ENCODE results near the gene CALR. TPM values are rescaled to one million over a fixed set of nuclear protein-coding genes. Genes with fewer than 3 reads are reported as not detected.

CALR gene
- total and polyA plus RNA-seq, 2 experiments from 2014 or later, result 1,015 to 1,238 TPM

GRCh38 chr19:12940897-12941296 is 2.5 kb downstream of the CALR start:
- peak overlapping the region; percentile 90 for H3K4me3 ChIP-seq
- H3K9me3 ChIP-seq (ENCODE audit: low read depth), result no peaks in the 10 kb centered on the region
- peak overlapping the region; percentile 81; the same call in 1 of the 2 replicates for H3K27ac ChIP-seq
- peaks cover 47% of the 10 kb centered on the region for H3K36me3 ChIP-seq (ENCODE audit: low read depth)
- no peaks in the 10 kb centered on the region for H3K27me3 ChIP-seq (replicated peaks; ENCODE audit: insufficient read depth)
- H3F3A ChIP-seq (ENCODE audit: insufficient read depth), result peaks cover 57% of the 10 kb centered on the region
- WGBS, 2 experiments (ENCODE audit: low coverage in 1 of 2, low lambda C conversion rate in 2 of 2, missing lambda C conversion rate in 2 of 2), result 80 to 87% methylated on average over 2 of the region's 2 CpGs
- H4K20me1 ChIP-seq (ENCODE audit: insufficient read depth), result 0 out of 2 replicates have a peak, but pooled peaks cover 6% of the 10 kb centered on the region
- in situ Hi-C loops (cut with MboI), result no loop called here
- no peak for DNase-seq
- H3K4me2 ChIP-seq (ENCODE audit: unreplicated experiment), result peak overlapping the region; percentile 92
- H3K4me1 ChIP-seq (ENCODE audit: insufficient read depth), result peaks cover 19% of the 10 kb centered on the region
- no peaks in the 10 kb centered on the region for H3K9me2 ChIP-seq (ENCODE audit: insufficient read depth)
- no peak overlapping the region for H2AFZ ChIP-seq
- H3K79me2 ChIP-seq (ENCODE audit: insufficient read depth), result peaks cover 53% of the 10 kb centered on the region
- no peak for TF ChIP-seq EZH2 (IDR thresholded peaks at IDR 0.05; ENCODE audit: insufficient read depth, poor library complexity, severe bottlenecking)
- no peak for TF ChIP-seq EZH2phosphoT487 (IDR thresholded peaks at IDR 0.05; ENCODE audit: insufficient read depth, low read depth)
- H3K9ac ChIP-seq, result peak overlapping the region; percentile 97

DNA sequence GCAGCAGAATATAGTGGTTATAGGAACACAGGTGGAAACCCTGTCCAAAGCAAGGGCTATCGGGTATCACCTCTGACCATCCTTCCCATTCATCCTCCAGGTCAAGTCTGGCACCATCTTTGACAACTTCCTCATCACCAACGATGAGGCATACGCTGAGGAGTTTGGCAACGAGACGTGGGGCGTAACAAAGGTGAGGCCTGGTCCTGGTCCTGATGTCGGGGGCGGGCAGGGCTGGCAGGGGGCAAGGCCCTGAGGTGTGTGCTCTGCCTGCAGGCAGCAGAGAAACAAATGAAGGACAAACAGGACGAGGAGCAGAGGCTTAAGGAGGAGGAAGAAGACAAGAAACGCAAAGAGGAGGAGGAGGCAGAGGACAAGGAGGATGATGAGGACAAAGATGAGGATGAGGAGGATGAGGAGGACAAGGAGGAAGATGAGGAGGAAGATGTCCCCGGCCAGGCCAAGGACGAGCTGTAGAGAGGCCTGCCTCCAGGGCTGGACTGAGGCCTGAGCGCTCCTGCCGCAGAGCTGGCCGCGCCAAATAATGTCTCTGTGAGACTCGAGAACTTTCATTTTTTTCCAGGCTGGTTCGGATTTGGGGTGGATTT is 5.1 kb downstream of the CALR start:
- Histone ChIP-seq H3K9me2 (ENCODE audit: insufficient read depth) (no peaks in the 10 kb centered on the region), H3K27ac (peak overlapping the region; percentile 22), H3F3A (ENCODE audit: insufficient read depth) (peaks cover 57% of the 10 kb centered on the region), H3K9ac (no peak overlapping the region), H3K36me3 (ENCODE audit: low read depth) (peaks cover 47% of the 10 kb centered on the region), H3K4me1 (ENCODE audit: insufficient read depth) (peaks cover 32% of the 10 kb centered on the region), H3K4me2 (ENCODE audit: unreplicated experiment) (no peak overlapping the region), H3K4me3 (no peak overlapping the region), H3K79me2 (ENCODE audit: insufficient read depth) (peaks cover 76% of the 10 kb centered on the region), H4K20me1 (ENCODE audit: insufficient read depth) (0 out of 2 replicates have a peak, but pooled peaks cover 6% of the 10 kb centered on the region), H3K9me3 (ENCODE audit: low read depth) (no peaks in the 10 kb centered on the region), H2AFZ (no peak overlapping the region), H3K27me3 (replicated peaks; ENCODE audit: insufficient read depth) (no peaks in the 10 kb centered on the region)
- TF ChIP-seq EZH2phosphoT487 (IDR thresholded peaks at IDR 0.05; ENCODE audit: insufficient read depth, low read depth) (no peak), EZH2 (IDR thresholded peaks at IDR 0.05; ENCODE audit: insufficient read depth, poor library complexity, severe bottlenecking) (no peak)
- DNase-seq, result no peak
- WGBS, 2 experiments (ENCODE audit: low coverage in 1 of 2, low lambda C conversion rate in 2 of 2, missing lambda C conversion rate in 2 of 2), result 83 to 88% methylated on average over 17 to 18 of the region's 18 CpGs
- in situ Hi-C loops (cut with MboI), result no loop called here

- Histone ChIP-seq H3K36me3 (ENCODE audit: low read depth) (peaks cover 47% of the 10 kb centered on the region), H3K9ac (0 out of 2 replicates have a peak overlapping the region, but pooled peaks have one; percentile 14), H3K27ac (peak overlapping the region; percentile 91), H3K4me1 (ENCODE audit: insufficient read depth) (peaks cover 32% of the 10 kb centered on the region), H3F3A (ENCODE audit: insufficient read depth) (peaks cover 55% of the 10 kb centered on the region), H4K20me1 (ENCODE audit: insufficient read depth) (0 out of 2 replicates have a peak, but pooled peaks cover 6% of the 10 kb centered on the region), H3K4me3 (no peak overlapping the region), H3K9me3 (ENCODE audit: low read depth) (no peaks in the 10 kb centered on the region), H3K27me3 (replicated peaks; ENCODE audit: insufficient read depth) (no peaks in the 10 kb centered on the region), H3K4me2 (ENCODE audit: unreplicated experiment) (no peak overlapping the region), H3K79me2 (ENCODE audit: insufficient read depth) (peaks cover 76% of the 10 kb centered on the region), H3K9me2 (ENCODE audit: insufficient read depth) (no peaks in the 10 kb centered on the region), H2AFZ (no peak overlapping the region)
- in situ Hi-C loops (cut with MboI), result no loop called here
- TF ChIP-seq EZH2phosphoT487 (IDR thresholded peaks at IDR 0.05; ENCODE audit: insufficient read depth, low read depth), result no peak
- no peak for TF ChIP-seq EZH2 (IDR thresholded peaks at IDR 0.05; ENCODE audit: insufficient read depth, poor library complexity, severe bottlenecking)
- WGBS, 2 experiments (ENCODE audit: low coverage in 1 of 2, low lambda C conversion rate in 2 of 2, missing lambda C conversion rate in 2 of 2), result 93 to 95% methylated on average over 2 of the region's 2 CpGs
- DNase-seq, result no peak
Observed at GRCh38 chr19:12944104-12944674, 5.8 kb downstream of the CALR start.

DNA sequence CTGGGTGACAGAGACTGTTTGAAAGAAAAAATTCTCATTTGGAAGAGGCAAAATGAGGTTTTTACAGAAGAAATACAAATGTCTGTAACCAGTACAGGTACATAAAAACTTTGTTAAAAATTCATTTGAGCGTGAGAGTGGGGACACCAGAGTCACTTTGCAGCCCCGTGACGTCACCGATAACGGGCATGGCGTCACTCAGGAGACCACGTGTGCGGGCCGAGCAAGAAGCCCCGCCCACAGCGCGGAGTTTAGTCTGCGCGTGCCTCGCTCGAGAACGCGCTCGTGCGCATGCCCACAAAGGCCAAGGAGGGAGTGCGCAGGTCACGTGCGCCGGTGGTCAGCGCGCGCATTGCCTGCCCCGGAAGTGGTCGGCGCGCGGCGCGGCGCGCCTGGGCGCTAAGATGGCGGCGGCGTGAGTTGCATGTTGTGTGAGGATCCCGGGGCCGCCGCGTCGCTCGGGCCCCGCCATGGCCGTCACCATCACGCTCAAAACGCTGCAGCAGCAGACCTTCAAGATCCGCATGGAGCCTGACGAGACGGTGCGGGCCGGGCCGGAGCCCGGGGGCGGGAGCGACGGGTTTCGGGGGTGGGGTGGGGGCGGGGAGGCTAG is 7.2 kb downstream of the CALR start, which contains the start of gene RAD23A:
Gene RAD23A, plus strand, starts transcription at position 384 of the 613 bp plus-strand sequence. Its CDS starts 87 bp downstream, at position 471.
- no peaks in the 10 kb centered on the region for H3K9me3 ChIP-seq (ENCODE audit: low read depth)
- peak within 1 kb of the TSS; percentile 88 for H3K4me3 ChIP-seq
- H3K79me2 ChIP-seq (ENCODE audit: insufficient read depth), result peaks cover 76% of the 10 kb centered on the region
- peak within 1 kb of the TSS; percentile 91 for H3K27ac ChIP-seq
- H2AFZ ChIP-seq, result no peak within 1 kb of the TSS
- H4K20me1 ChIP-seq (ENCODE audit: insufficient read depth), result no peaks in the 10 kb centered on the region
- H3K36me3 ChIP-seq (ENCODE audit: low read depth), result peaks cover 39% of the 10 kb centered on the region
- peaks cover 42% of the 10 kb centered on the region for H3F3A ChIP-seq (ENCODE audit: insufficient read depth)
- TF ChIP-seq EZH2phosphoT487 (IDR thresholded peaks at IDR 0.05; ENCODE audit: insufficient read depth, low read depth) (no peak), EZH2 (IDR thresholded peaks at IDR 0.05; ENCODE audit: insufficient read depth, poor library complexity, severe bottlenecking) (no peak)
- WGBS, 2 experiments (ENCODE audit: low coverage in 1 of 2, low lambda C conversion rate in 2 of 2, missing lambda C conversion rate in 2 of 2), result 1% methylated on average over 47 to 62 of the region's 62 CpGs
- H3K9ac ChIP-seq, result peak within 1 kb of the TSS; percentile 91
- peaks cover 21% of the 10 kb centered on the region for H3K4me1 ChIP-seq (ENCODE audit: insufficient read depth)
- in situ Hi-C loops (cut with MboI), result no loop called here
- no peaks in the 10 kb centered on the region for H3K27me3 ChIP-seq (replicated peaks; ENCODE audit: insufficient read depth)
- H3K4me2 ChIP-seq (ENCODE audit: unreplicated experiment), result peak within 1 kb of the TSS; percentile 93
- no peaks in the 10 kb centered on the region for H3K9me2 ChIP-seq (ENCODE audit: insufficient read depth)
- DNase-seq, result peak; percentile 100
